Activated CD4-positive, alpha-beta memory T cell treated with anti-CD3 and anti-CD28 coated beads, Interleukin-2, amount 10 ng/mL, durations not matched to agents 7 days and 5 days (primary cell): ENCODE results near the gene HTR2A. TPM values are rescaled to one million over a fixed set of nuclear protein-coding genes. Genes with fewer than 3 reads are reported as not detected.

Experiments used
- CTCF ChIA-PET: fragments of 350-600 bp; sonication (Branson Sonifier 250); formaldehyde crosslinking; loops from one replicate; lab custom pipeline; 2021; ENCODE audit warnings: antibody characterized with exemption, inconsistent platforms; lab: Charles Lee
- POLR2A ChIA-PET: fragments of 350-600 bp; sonication (Branson Sonifier 250); formaldehyde crosslinking; loops from one replicate; lab custom pipeline; 2021; ENCODE audit warnings: antibody characterized with exemption; lab: Charles Lee
- DNase-seq: peaks from one replicate; pipeline ENCODE4 v3.0.0-alpha.2; 2020
- H3K27ac Mint-ChIP-seq: one replicate; pipeline ENCODE4 v1.8.0; 2021; ENCODE audit warnings: mild to moderate bottlenecking, mixed read lengths
- H3K27me3 Mint-ChIP-seq: one replicate; pipeline ENCODE4 v1.8.0; 2021; ENCODE audit warnings: mixed read lengths
- H3K36me3 Mint-ChIP-seq: one replicate; pipeline ENCODE4 v1.8.0; 2021; ENCODE audit warnings: low read depth, mixed read lengths
- H3K4me1 Mint-ChIP-seq: one replicate; pipeline ENCODE4 v1.8.0; 2021; ENCODE audit warnings: mixed read lengths
- H3K4me3 Mint-ChIP-seq: one replicate; pipeline ENCODE4 v1.8.0; 2021; ENCODE audit warnings: mild to moderate bottlenecking, mixed read lengths
- H3K9me3 Mint-ChIP-seq: one replicate; pipeline ENCODE4 v1.8.0; 2021; ENCODE audit warnings: mixed read lengths
- total RNA-seq, 2 experiments: library from RNA; stranded (reverse); gene quantifications; one replicate each; pipeline ENCODE4 v1.2.3, GENCODE V29; 2021

Gene HTR2A
- total RNA-seq, result not detected

DNA sequence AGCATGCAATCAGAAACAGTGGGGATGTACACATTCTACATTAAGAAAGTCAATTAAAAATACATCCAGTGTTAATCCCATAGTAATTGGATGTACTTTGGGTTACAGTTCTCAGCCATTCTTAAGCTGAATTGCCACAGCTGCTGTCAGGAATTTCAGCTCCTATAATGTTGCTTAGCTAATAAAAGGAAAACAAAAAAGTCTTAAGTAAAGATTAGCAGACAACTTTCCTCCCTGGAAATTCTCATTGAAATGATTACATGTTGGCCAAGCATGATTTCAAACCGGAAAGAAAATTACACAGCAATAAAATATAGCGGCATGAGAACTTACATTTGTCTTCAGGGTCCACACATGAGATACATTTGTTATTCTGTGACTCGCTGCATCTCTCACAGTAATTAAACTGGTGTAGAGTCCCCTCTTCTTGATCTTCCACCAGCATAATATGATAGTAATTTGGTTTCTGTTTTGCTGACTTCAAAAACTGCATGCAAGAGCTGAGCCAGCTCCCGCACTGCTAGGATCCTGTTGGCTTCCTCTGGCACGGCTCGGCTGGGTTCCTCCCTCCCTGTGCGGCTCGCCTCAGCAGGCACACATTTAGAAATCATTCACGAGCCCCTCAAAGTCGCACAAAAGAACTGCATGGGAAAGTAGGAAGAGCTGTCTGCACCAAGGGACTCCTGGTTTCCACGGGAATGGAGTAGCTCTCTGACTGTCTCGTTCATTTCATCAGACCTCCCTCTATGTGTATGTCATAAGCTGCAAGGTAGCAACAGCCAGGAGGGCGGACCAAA lies at the start of gene HTR2A:
HTR2A (minus strand) TSS at position 713 of the 797 bp plus-strand sequence. CDS start 1,147 bp downstream, outside the sequence.
- no peak for DNase-seq
- POLR2A ChIA-PET, result no interaction called here
- no peak within 1 kb of the TSS for H3K4me3 Mint-ChIP-seq
- H3K9me3 Mint-ChIP-seq, result no peaks in the 10 kb centered on the region
- CTCF ChIA-PET, result no interaction called here
- no peak within 1 kb of the TSS for H3K27ac Mint-ChIP-seq
- peaks cover 58% of the 10 kb centered on the region for H3K27me3 Mint-ChIP-seq
- H3K4me1 Mint-ChIP-seq, result peaks cover 14% of the 10 kb centered on the region
- H3K36me3 Mint-ChIP-seq, result no peaks in the 10 kb centered on the region

DNA sequence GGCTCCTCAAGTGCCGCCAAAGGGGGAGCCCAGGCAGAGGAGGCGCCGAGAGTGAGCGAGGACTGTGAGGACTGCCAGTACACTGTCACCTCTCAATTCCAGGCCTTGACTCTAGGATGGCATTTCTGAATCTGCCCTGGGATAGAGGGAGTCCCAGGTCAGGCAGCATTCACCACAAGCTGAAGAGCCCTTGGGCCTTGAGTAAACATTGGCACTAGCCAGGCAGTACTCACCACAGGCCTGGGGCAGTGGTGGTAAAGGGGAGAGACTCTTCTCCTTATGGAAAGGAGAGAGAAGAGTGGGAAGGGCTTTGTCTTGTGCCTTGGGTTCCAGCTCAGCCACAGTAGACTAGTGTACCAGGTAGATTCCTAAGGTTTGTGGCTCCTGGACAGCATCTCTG lies 39.7 kb upstream of the HTR2A start:
- DNase-seq, result no peak
- H3K9me3 Mint-ChIP-seq, result no peaks in the 10 kb centered on the region
- H3K4me3 Mint-ChIP-seq, result no peak overlapping the region
- ChIA-PET CTCF (no interaction called here), POLR2A (no interaction called here)
- no peaks in the 10 kb centered on the region for H3K4me1 Mint-ChIP-seq
- H3K27ac Mint-ChIP-seq, result no peak overlapping the region
- H3K27me3 Mint-ChIP-seq, result no peaks in the 10 kb centered on the region
- H3K36me3 Mint-ChIP-seq, result no peaks in the 10 kb centered on the region

DNA sequence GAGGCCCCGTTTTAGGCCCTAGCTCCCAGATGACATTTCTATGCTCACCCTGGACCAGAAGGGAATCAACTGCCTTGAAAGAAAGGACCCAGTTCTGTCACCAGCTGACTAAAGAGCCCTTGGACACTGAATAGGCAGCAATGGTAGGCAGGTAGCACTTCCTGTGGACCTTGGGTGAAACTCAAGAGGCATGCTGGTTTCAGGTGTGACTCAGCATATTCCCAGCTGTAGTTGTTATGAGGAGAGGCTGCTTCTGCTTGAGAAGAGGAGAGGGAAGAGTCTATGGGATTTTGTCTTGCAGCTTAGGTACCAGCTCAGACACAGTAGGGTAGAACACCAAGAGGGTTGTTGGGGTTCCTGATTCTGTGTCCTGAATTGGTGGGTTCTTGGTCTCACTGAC lies 37.9 kb upstream of the HTR2A start:
- DNase-seq, result no peak
- no peaks in the 10 kb centered on the region for H3K36me3 Mint-ChIP-seq
- CTCF ChIA-PET, result no interaction called here
- POLR2A ChIA-PET, result no interaction called here
- no peaks in the 10 kb centered on the region for H3K27me3 Mint-ChIP-seq
- H3K4me3 Mint-ChIP-seq, result no peak overlapping the region
- no peaks in the 10 kb centered on the region for H3K4me1 Mint-ChIP-seq
- no peak overlapping the region for H3K27ac Mint-ChIP-seq
- no peaks in the 10 kb centered on the region for H3K9me3 Mint-ChIP-seq

DNA sequence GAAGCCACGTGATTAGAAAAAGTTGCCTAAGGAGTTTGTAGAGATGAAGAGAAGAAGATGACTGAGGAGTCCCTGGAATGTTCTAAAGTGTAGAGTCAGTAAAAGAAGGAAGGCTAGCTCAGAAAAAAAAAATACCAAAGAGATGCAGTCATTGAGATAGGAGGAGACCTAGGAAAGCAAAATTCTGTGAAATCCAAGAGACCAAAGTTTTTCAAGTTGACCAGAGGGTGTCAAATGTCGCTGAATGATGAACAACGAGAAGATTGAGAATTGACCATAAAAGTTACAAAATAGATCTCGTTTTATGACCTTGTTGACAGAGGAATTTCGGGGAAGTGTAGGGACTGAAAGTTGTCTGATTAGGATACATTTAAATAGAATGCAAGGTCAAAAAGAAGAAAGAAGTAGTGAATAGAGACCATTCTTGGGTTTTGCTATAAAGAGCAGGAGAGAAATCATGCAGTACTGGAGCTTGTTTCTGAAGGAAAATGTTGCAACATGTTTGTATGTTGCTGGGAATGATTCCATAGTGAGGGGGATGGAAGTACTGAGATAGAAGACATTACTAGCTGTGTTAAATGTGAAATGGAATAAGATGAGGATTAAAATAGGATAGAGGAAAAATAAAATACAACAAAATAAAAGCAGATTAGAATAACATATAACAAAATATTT lies 30.2 kb upstream of the HTR2A start:
- H3K4me1 Mint-ChIP-seq, result no peaks in the 10 kb centered on the region
- no peak for DNase-seq
- no peaks in the 10 kb centered on the region for H3K27me3 Mint-ChIP-seq
- H3K4me3 Mint-ChIP-seq, result no peak overlapping the region
- H3K9me3 Mint-ChIP-seq, result no peaks in the 10 kb centered on the region
- no peak overlapping the region for H3K27ac Mint-ChIP-seq
- CTCF ChIA-PET, result no interaction called here
- H3K36me3 Mint-ChIP-seq, result no peaks in the 10 kb centered on the region
- POLR2A ChIA-PET, result no interaction called here

DNA sequence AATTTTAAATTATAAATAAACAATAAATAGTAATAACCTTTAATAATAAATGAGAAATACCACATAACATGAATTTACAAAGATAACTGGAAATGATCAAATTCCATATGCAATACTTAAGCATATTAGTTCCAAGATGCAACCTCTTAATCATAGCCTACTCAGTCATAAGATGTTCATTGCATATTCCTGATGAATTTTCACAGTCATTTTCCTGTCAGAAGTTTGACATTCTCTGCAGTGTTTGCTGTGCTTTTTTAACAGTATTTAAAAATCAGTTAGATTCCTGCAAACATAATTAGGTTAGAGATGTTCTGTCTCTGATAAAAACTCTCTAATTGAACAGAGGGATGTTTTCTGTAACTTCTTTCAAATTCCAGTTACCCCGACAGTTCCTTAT lies 28.6 kb upstream of the HTR2A start:
- Mint-ChIP-seq H3K4me1 (no peaks in the 10 kb centered on the region), H3K4me3 (no peak overlapping the region), H3K9me3 (no peaks in the 10 kb centered on the region), H3K27ac (no peak overlapping the region), H3K36me3 (no peaks in the 10 kb centered on the region), H3K27me3 (no peaks in the 10 kb centered on the region)
- ChIA-PET CTCF (no interaction called here), POLR2A (no interaction called here)
- DNase-seq, result no peak

DNA sequence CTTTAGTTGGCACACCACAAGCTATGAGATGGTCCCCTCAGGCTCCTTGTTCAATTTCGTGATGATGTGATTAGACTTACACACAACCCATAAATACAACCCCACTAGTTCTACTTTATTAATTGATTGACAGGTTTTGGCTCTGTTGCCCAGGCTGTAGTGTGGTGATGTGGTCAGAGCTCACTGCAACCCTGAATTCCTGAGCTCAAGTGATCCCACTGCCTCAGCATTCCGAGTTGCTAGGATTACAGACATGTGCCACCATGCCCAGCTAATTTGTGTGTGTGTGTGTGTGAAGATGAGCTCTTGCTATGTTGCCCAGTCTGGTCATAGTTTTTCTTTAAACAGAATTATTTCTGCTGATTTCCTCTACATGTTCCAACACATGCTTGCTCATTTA lies 17.5 kb upstream of the HTR2A start:
- Mint-ChIP-seq H3K4me3 (no peak overlapping the region), H3K4me1 (no peaks in the 10 kb centered on the region), H3K36me3 (no peaks in the 10 kb centered on the region), H3K27ac (no peak overlapping the region), H3K9me3 (no peaks in the 10 kb centered on the region), H3K27me3 (peaks cover 2% of the 10 kb centered on the region)
- ChIA-PET CTCF (no interaction called here), POLR2A (no interaction called here)
- DNase-seq, result no peak

DNA sequence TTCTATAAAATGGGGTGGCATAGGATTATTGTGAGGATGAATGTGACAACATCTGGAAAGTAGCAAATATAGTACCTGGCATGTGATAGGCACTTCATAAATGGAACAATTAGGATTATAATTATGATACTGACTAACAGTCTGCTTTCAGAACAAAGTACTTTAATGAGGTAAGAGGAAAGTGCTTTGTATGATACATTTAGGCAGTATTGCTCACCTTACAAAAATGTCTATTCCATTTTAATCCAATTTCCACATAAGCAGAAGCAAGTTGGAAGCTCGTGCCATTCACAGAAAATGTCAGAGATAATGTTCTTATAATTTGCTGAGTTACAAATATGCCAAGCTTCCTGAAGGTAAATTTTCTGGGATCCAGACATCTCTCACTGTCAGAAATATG lies 16.9 kb upstream of the HTR2A start:
- no peaks in the 10 kb centered on the region for H3K9me3 Mint-ChIP-seq
- no peak overlapping the region for H3K4me3 Mint-ChIP-seq
- no peak for DNase-seq
- H3K27ac Mint-ChIP-seq, result no peak overlapping the region
- H3K27me3 Mint-ChIP-seq, result peaks cover 5% of the 10 kb centered on the region
- H3K36me3 Mint-ChIP-seq, result no peaks in the 10 kb centered on the region
- ChIA-PET CTCF (no interaction called here), POLR2A (no interaction called here)
- no peaks in the 10 kb centered on the region for H3K4me1 Mint-ChIP-seq

DNA sequence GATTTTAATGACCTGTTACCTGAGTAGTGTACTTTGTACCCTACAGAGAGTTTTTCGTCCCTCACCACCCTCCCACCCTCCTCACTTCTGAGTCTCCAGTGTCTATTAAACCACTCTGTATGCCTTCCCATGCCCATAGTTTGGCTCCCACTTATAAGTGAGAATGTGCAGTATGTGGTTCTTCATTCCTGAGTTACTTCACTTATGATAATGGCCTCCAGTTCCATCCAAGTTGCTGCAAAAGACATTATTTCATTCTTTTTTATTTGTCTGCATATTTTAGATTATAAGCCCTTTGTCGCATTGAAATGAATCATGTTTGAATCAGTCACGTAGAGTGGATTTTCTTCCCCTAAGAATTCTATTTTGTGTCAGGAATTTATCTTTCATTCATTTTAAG lies 12.2 kb upstream of the HTR2A start:
- no peak for DNase-seq
- Mint-ChIP-seq H3K4me1 (no peaks in the 10 kb centered on the region), H3K27me3 (peaks cover 8% of the 10 kb centered on the region), H3K9me3 (no peaks in the 10 kb centered on the region), H3K27ac (no peak overlapping the region), H3K4me3 (no peak overlapping the region), H3K36me3 (no peaks in the 10 kb centered on the region)
- CTCF ChIA-PET, result no interaction called here
- POLR2A ChIA-PET, result no interaction called here

DNA sequence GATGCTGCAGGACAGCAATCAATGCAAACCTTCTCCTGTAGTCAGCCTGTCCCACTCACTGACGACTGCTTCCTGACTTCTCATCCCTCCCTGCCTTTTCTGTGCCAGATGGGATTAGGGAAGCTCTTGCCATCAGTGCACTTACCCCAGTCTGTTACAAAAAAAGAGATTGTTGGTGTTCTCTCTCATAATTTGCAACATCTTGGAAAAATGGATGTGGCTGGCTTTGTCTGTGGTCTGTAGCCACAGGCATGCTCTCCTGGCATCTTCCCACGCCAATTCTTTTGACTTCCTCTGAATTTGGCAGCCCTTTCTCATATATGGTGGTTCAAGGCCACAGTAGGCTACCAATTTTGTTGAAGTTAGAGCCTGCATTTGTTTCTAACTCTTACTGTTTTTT lies 11.6 kb upstream of the HTR2A start:
- no peaks in the 10 kb centered on the region for H3K4me1 Mint-ChIP-seq

GRCh38 chr13:46906405-46906804 lies 9.6 kb upstream of the HTR2A start:
- no peak for DNase-seq
- no peaks in the 10 kb centered on the region for H3K4me1 Mint-ChIP-seq
- peaks cover 19% of the 10 kb centered on the region for H3K27me3 Mint-ChIP-seq

More for the DNA sequence above, 11.6 kb upstream of the HTR2A start:
- H3K27ac Mint-ChIP-seq, result no peak overlapping the region
- H3K9me3 Mint-ChIP-seq, result no peaks in the 10 kb centered on the region
- ChIA-PET CTCF (no interaction called here), POLR2A (no interaction called here)
- no peak overlapping the region for H3K4me3 Mint-ChIP-seq
- no peaks in the 10 kb centered on the region for H3K36me3 Mint-ChIP-seq
- no peak for DNase-seq
- H3K27me3 Mint-ChIP-seq, result peaks cover 8% of the 10 kb centered on the region

GRCh38 chr13:46905249-46905648 lies 8.4 kb upstream of the HTR2A start:
- H3K36me3 Mint-ChIP-seq, result no peaks in the 10 kb centered on the region
- H3K4me1 Mint-ChIP-seq, result no peaks in the 10 kb centered on the region
- CTCF ChIA-PET, result no interaction called here
- H3K4me3 Mint-ChIP-seq, result no peak overlapping the region
- no peak overlapping the region for H3K27ac Mint-ChIP-seq
- H3K9me3 Mint-ChIP-seq, result no peaks in the 10 kb centered on the region
- DNase-seq, result no peak
- H3K27me3 Mint-ChIP-seq, result peaks cover 18% of the 10 kb centered on the region
- POLR2A ChIA-PET, result no interaction called here

More at GRCh38 chr13:46906405-46906804, 9.6 kb upstream of the HTR2A start:
- CTCF ChIA-PET, result interaction anchor here (1.0 kb wide), 1 partner anchor 13 kb away, joined by 3 read pairs; no protein-coding TSS in a partner anchor
- Mint-ChIP-seq H3K9me3 (no peaks in the 10 kb centered on the region), H3K27ac (no peak overlapping the region), H3K36me3 (no peaks in the 10 kb centered on the region), H3K4me3 (no peak overlapping the region)
- POLR2A ChIA-PET, result no interaction called here

- ChIA-PET CTCF (no interaction called here), POLR2A (no interaction called here)
- Mint-ChIP-seq H3K9me3 (no peaks in the 10 kb centered on the region), H3K27ac (no peak overlapping the region), H3K27me3 (peaks cover 17% of the 10 kb centered on the region), H3K4me3 (no peak overlapping the region), H3K4me1 (no peaks in the 10 kb centered on the region), H3K36me3 (no peaks in the 10 kb centered on the region)
- DNase-seq, result no peak
These were observed 6.9 kb upstream of the HTR2A start for GRCh38 chr13:46903748-46904147.

- Mint-ChIP-seq H3K9me3 (no peaks in the 10 kb centered on the region), H3K27ac (no peak overlapping the region), H3K4me1 (peaks cover under 1% of the 10 kb centered on the region), H3K4me3 (no peak overlapping the region), H3K27me3 (peaks cover 30% of the 10 kb centered on the region), H3K36me3 (no peaks in the 10 kb centered on the region)
- ChIA-PET POLR2A (no interaction called here), CTCF (interaction anchor here (0.8 kb wide), 1 partner anchor 7 kb away, joined by 3 read pairs; no protein-coding TSS in a partner anchor)
- no peak for DNase-seq
These were observed 4.9 kb upstream of the HTR2A start for GRCh38 chr13:46901721-46902120.
